Activated naive CD8-positive, alpha-beta T cell treated with anti-CD3 and anti-CD28 coated beads, Interleukin-2, amount 10 ng/mL, durations not matched to agents 7 days and 5 days (primary cell): ENCODE data around the gene PSMD1. TPM values are rescaled to one million over a fixed set of nuclear protein-coding genes. Genes with fewer than 3 reads are reported as not detected.

Experiments
- ATAC-seq: fragments of 150-1000 bp; cut with Tn5 transposase; one replicate; pipeline ENCODE4 v1.10.0; 2021; ENCODE audit warnings: low read depth, moderate library complexity
- POLR2A ChIA-PET: fragments of 350-600 bp; sonication (Branson Sonifier 250); formaldehyde crosslinking; loops from one replicate; lab custom pipeline; 2021; ENCODE audit warnings: antibody characterized with exemption; lab: Charles Lee
- DNase-seq: peaks from one replicate; pipeline ENCODE4 v3.0.0; 2021
- H3K27ac Mint-ChIP-seq: one replicate; pipeline ENCODE4 v1.8.0; 2022; ENCODE audit warnings: mild to moderate bottlenecking, mixed read lengths
- H3K27me3 Mint-ChIP-seq: one replicate; pipeline ENCODE4 v1.8.0; 2022; ENCODE audit warnings: mild to moderate bottlenecking, moderate library complexity, mixed read lengths
- H3K36me3 Mint-ChIP-seq: one replicate; pipeline ENCODE4 v1.8.0; 2021; ENCODE audit warnings: mild to moderate bottlenecking, mixed read lengths
- H3K4me1 Mint-ChIP-seq: one replicate; pipeline ENCODE4 v1.8.0; 2021; ENCODE audit warnings: mixed read lengths
- H3K4me3 Mint-ChIP-seq: one replicate; pipeline ENCODE4 v1.8.0; 2022; ENCODE audit warnings: mild to moderate bottlenecking, moderate library complexity, mixed read lengths
- H3K9me3 Mint-ChIP-seq: one replicate; pipeline ENCODE4 v1.8.0; 2021; ENCODE audit warnings: mixed read lengths
- total RNA-seq, 2 experiments: library from RNA; stranded (reverse); gene quantifications; one replicate each; pipeline ENCODE4 v1.2.3, GENCODE V29; 2021

PSMD1 gene
- total RNA-seq, 2 experiments from 2014 or later = 64.0 to 65.4 TPM

DNA sequence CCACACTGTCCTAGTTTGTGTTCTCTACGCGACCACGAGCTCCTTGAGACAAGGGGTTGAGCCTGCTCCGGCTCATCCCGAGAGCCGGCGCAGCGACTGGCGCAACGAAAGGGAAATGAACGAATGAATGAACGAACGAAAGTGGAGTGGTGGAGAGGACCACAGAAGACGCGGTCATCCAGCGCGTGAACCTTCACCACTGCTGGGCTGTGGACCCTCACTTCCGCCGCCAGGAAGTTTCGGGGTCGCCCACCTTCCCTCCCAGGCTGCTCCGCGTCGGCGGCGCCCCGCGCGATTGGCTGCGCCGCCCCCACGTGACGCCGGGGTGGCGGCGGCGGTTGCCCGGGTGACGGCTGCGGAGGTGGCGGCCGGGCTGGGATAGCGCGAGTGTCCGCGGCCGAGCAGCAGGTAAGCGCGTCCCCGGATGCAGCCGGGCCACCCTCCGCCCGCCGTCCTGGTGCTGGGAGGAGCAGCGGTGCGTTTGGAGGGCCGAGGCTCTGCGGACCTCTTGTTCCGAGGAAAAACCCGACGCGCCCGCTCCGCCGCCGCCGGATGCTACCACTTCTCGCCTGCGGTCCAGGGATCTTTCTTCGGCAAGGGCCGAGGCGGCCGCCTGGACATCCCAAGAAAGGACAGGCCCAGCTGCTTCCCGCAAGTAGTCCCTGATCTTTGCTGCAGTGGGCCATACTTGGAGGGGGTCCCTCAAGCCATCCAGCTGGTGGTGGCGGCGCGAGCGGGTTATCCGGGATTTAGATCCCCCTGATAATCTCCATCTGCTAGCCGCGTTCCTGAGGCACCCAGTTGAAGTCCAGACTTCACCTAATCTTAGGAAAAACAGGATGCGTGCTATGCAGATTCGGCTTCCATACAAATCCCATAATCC is 141.9 kb downstream of the PSMD1 start, which contains the start of gene ARMC9:
Gene ARMC9 (plus strand): TSS at position 341 of the 883 bp plus-strand sequence. CDS start 7,608 bp downstream, outside the sequence.
- DNase-seq = peak; percentile 87
- Mint-ChIP-seq H3K36me3 (no peaks in the 10 kb centered on the region), H3K27ac (peak within 1 kb of the TSS; percentile 48), H3K9me3 (no peaks in the 10 kb centered on the region), H3K4me3 (peak within 1 kb of the TSS; percentile 90), H3K27me3 (peaks cover 20% of the 10 kb centered on the region), H3K4me1 (peaks cover 10% of the 10 kb centered on the region)
- peak; percentile 91 for ATAC-seq
- POLR2A ChIA-PET = interaction anchor here (1.3 kb wide), 1 partner anchor 195 kb away, joined by 3 read pairs; no protein-coding TSS in a partner anchor

DNA sequence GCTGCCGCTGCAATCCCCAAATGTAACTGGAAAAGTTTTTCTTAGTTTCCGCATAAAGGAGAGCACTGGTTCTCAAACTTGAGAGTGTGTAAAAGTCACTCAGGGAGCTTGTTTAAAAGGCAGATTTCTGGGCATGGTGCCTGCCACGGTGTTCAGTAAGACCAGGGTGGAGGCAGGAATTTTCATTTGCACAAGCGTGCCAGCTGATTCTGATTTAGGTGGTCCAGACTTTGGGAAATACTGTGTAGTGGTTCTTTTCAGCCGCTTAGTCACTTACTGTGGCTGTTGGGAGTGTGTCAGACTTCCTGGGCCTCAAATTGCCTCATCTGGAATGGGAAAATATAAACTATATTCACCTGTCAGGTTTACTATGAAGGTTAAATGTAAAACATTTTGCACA is 142.6 kb downstream of the PSMD1 start:
- DNase-seq (no peak), ATAC-seq (no peak)
- POLR2A ChIA-PET = no interaction called here
- Mint-ChIP-seq H3K9me3 (no peaks in the 10 kb centered on the region), H3K4me3 (peak overlapping the region; percentile 82), H3K27ac (no peak overlapping the region), H3K27me3 (peaks cover 15% of the 10 kb centered on the region), H3K4me1 (peaks cover 10% of the 10 kb centered on the region), H3K36me3 (no peaks in the 10 kb centered on the region)

DNA sequence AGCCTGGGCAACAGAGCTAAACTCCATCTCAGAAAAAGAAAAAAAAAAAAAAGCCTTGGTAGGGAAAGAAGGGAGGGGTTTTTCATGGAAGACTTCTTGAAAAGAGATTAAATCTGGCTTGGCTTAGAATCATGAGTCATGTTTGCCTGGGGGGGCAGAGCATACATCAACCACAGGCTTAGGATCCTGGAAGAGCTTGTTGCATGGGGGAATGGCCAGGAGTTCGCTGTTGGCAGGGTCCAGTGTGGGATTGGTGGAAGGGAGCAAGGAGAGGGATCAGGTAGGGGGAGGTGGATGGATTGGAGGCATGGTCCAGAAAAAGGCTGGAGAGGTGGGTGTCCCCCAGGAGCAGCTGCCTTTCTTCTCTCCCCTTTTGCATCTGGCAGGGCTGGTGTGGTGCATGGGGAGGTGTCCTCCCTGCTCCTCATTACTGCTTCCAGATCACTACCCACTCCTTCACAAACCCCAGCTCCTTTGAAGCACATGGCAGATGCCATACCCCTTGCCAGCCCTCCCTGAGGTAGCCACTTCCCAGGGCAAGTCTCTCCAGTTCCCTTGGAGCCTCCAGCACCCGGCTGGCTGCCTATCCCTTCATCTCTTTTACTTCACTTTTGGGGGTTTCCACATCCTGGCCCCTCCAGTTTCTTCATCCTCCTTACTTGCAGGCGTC is 144.3 kb downstream of the PSMD1 start:
- ATAC-seq (no peak), DNase-seq (no peak)
- Mint-ChIP-seq H3K4me3 (no peak overlapping the region), H3K27me3 (peaks cover 11% of the 10 kb centered on the region), H3K4me1 (peaks cover 14% of the 10 kb centered on the region), H3K27ac (no peak overlapping the region), H3K9me3 (no peaks in the 10 kb centered on the region), H3K36me3 (no peaks in the 10 kb centered on the region)
- POLR2A ChIA-PET = no interaction called here

DNA sequence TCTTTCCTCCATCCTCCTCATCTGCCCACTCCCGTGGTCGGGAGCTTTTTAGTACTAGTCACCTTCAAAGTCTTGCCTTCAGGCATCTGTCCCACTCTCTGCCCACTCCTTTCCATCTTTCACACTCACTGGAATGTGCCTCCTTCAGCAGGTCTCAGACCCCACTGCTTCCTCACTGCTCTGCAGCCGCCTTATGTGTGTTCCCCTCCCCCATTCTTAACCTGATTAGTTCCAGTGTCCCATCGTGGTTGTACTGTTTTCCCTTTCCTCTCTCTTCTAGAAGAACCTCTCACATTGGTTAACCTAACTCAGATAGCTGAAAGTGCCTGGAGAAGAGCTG is 144.8 kb downstream of the PSMD1 start:
- Mint-ChIP-seq H3K4me1 (peaks cover 14% of the 10 kb centered on the region), H3K27me3 (peaks cover 11% of the 10 kb centered on the region), H3K4me3 (no peak overlapping the region), H3K9me3 (no peaks in the 10 kb centered on the region), H3K27ac (no peak overlapping the region), H3K36me3 (no peaks in the 10 kb centered on the region)
- no peak for DNase-seq
- ATAC-seq = no peak
- POLR2A ChIA-PET = no interaction called here

DNA sequence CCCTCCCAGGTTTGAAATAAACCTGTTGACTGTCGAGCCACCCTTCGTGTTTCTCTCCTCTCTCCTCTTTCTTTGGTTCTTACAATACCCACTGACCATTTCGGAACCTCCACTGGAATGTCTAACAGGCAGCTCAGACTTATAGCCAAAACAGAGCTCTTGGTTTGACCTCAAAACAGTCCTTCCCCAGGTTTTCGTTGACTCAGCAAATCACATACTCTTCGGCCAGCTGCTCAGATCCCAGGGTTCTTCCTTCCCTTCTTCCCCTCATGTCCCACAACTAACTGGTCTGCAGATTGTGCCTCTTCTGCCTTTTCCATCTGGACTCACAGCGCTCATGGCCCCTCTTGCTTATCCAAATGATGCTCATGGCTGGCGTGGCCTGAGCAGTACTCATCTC is 146.4 kb downstream of the PSMD1 start:
- ATAC-seq = no peak
- peaks cover 11% of the 10 kb centered on the region for H3K4me1 Mint-ChIP-seq
- DNase-seq = no peak
- POLR2A ChIA-PET = no interaction called here
- peaks cover 11% of the 10 kb centered on the region for H3K27me3 Mint-ChIP-seq
- no peaks in the 10 kb centered on the region for H3K36me3 Mint-ChIP-seq
- no peak overlapping the region for H3K4me3 Mint-ChIP-seq
- no peaks in the 10 kb centered on the region for H3K9me3 Mint-ChIP-seq
- H3K27ac Mint-ChIP-seq = no peak overlapping the region

DNA sequence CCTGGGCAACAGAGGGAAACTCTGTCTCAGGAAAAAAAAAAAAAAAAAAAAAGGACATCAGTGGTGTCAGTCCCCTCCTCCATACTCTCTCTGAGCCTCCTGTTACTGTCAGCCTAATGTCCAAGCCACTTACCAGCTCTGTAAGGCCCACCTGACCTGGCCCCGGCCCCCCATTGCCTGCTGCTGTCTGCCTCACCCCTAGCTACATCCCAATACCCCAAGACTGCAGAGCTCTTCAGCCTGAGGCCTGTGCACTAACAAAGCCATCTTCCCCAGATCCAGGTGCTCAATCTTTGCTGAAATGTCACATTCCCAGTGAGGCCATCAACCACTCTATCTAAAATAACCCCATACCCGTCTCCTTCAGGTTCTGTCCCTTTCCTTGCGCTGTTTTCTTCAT is 147.5 kb downstream of the PSMD1 start:
- Mint-ChIP-seq H3K27ac (no peak overlapping the region), H3K4me3 (no peak overlapping the region), H3K36me3 (no peaks in the 10 kb centered on the region), H3K27me3 (peaks cover 11% of the 10 kb centered on the region), H3K4me1 (peaks cover 10% of the 10 kb centered on the region), H3K9me3 (no peaks in the 10 kb centered on the region)
- DNase-seq (no peak), ATAC-seq (no peak)
- POLR2A ChIA-PET = no interaction called here

DNA sequence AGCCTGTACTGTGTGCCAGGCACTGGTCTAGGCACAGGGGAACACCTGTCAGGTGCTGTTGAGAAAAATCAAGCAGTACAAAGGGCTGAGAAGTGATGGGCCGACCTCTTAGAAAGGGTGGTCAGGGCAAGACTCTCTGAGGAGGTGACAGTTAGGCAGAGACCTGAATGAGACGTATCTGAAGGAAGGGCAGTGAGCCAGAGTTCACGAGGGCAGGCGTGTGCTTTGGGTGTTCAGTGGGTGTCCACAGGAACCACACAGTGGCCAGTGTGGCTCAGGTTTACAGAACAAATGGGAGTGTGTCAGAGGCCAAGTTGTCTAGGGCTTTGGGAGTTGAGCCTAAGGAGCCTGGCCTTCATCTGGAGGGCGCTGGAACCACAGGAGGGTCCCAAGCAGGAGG is 147.9 kb downstream of the PSMD1 start:
- peaks cover 10% of the 10 kb centered on the region for H3K27me3 Mint-ChIP-seq
- POLR2A ChIA-PET = no interaction called here
- no peak overlapping the region for H3K4me3 Mint-ChIP-seq
- ATAC-seq (no peak), DNase-seq (no peak)
- no peaks in the 10 kb centered on the region for H3K9me3 Mint-ChIP-seq
- no peak overlapping the region for H3K27ac Mint-ChIP-seq
- H3K4me1 Mint-ChIP-seq = peaks cover 10% of the 10 kb centered on the region
- H3K36me3 Mint-ChIP-seq = no peaks in the 10 kb centered on the region

DNA sequence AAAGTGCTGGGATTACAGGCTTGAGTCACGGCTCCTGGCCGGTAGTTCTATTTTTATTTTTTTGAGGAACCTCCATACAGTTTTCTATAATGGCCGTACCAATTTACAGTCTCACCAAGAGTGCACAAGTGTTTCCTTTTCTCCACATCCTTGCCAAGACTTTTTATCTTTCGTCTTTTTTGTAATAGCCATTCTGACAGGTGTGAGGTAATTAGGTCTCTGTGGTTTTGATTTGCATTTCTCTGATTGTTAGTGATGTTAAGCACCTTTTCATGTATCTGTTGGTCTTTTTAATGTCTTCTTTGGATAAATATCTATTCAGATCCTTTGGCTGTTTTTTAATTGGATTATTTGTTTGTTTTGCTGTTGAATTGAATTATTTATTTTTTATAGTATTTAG is 151.1 kb downstream of the PSMD1 start:
- ATAC-seq (no peak), DNase-seq (no peak)
- Mint-ChIP-seq H3K4me1 (peaks cover 7% of the 10 kb centered on the region), H3K27ac (no peak overlapping the region), H3K27me3 (no peaks in the 10 kb centered on the region), H3K4me3 (no peak overlapping the region), H3K9me3 (no peaks in the 10 kb centered on the region), H3K36me3 (no peaks in the 10 kb centered on the region)
- POLR2A ChIA-PET = no interaction called here

DNA sequence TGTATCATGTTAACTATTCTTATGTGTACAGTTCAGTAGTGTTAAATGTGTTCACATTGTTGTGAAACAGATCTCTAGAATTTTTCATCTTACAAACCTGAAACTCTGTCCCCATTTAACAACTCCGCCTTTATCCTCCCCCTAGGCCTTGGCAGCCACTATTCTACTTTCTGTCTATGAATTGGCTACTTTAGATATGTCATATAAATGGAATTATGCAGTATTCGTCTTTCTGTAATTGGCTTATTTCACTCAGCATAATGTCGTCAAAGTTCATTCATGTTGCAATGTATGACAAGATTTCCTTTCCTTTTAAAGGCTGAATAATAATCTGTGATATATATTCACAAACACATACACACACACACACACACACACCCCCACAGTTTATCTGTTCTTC is 154.1 kb downstream of the PSMD1 start:
- Mint-ChIP-seq H3K9me3 (no peaks in the 10 kb centered on the region), H3K4me1 (peaks cover 3% of the 10 kb centered on the region), H3K27me3 (no peaks in the 10 kb centered on the region), H3K4me3 (no peak overlapping the region), H3K36me3 (no peaks in the 10 kb centered on the region), H3K27ac (no peak overlapping the region)
- POLR2A ChIA-PET = no interaction called here
- ATAC-seq (no peak), DNase-seq (no peak)

DNA sequence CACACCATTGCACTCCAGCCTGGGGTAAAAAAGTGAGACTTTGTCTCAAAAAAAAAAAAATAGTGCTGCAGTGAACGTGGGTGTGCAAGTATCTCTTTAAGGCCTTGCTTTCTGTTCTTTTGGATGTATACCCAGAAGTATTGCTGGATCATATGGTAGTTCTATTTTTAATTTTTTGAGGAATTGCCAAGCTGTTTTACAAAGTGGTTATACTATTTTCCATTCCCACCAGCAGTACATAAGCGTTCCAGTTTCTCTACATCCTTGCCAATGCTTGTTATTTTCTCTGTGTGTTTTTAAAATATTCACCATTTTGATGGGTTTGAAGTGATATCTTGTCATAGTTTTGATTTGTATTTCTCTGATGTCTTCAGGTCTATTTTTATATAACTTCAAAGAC is 154.8 kb downstream of the PSMD1 start:
- Mint-ChIP-seq H3K27ac (no peak overlapping the region), H3K36me3 (no peaks in the 10 kb centered on the region), H3K4me1 (peaks cover 3% of the 10 kb centered on the region), H3K9me3 (no peaks in the 10 kb centered on the region), H3K27me3 (no peaks in the 10 kb centered on the region), H3K4me3 (no peak overlapping the region)
- POLR2A ChIA-PET = no interaction called here
- DNase-seq (no peak), ATAC-seq (no peak)

DNA sequence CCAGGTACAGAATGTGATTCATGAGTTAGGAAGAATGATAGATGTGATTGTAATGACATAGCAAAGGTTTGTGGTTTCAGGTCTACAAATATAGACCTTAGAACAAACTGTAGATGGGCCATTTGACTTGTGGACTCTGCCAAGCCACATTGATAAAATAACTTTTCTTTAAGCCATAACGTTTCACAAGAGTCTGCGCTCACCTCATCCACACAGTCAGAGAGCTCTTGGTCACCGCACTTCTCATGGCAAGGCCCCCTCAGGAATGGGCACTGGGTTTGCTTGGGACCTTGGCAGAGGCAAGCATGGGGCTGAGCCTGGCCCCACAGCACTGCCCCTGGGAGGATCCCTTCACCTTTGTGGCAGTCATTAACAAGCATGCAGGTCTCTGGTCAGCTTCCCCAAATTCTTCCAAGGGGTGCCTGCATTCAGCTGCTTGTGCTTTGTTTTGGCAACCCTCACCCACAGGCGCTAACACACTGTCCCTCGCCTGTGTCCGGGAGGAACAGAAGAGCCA is 155.7 kb downstream of the PSMD1 start:
- DNase-seq (no peak), ATAC-seq (no peak)
- Mint-ChIP-seq H3K4me1 (peaks cover 3% of the 10 kb centered on the region), H3K27me3 (no peaks in the 10 kb centered on the region), H3K9me3 (no peaks in the 10 kb centered on the region), H3K4me3 (no peak overlapping the region), H3K36me3 (no peaks in the 10 kb centered on the region), H3K27ac (no peak overlapping the region)
- POLR2A ChIA-PET = no interaction called here

DNA sequence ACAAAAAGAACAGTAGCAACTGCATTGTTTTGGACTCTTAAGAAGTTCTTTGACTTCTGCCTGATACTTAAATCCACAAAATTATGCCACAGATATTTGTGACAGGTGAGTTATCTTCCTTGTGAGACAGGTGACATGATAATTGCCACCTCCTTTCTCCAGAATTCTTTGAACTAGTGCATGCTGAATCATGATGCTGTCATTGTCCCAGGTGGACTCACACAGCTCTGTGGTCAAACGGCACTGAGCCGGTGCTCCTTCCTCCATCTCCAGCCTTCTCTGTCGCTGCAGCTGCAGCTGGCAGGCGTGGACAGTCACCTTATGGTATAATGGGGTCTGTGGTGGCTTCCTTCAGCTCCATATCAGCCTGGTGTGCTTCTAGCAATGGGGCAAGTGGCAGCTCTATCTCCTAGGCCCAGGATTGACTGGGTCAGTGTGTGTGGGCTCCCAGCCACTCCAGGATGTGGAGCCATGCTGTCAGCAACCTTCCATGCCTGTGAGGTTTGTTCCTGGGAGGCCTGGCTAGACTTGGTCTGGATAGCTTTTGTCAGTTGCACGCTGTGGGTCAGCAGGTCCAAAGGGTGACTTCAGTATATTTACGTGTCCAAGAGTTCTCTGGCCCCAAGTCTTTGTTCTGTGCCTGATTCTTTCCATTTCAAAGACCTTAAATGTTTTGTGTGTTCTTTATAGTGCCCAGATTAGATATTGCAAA is 157.4 kb downstream of the PSMD1 start:
- no peak overlapping the region for H3K27ac Mint-ChIP-seq
- no peaks in the 10 kb centered on the region for H3K9me3 Mint-ChIP-seq
- no peaks in the 10 kb centered on the region for H3K27me3 Mint-ChIP-seq
- H3K36me3 Mint-ChIP-seq = no peaks in the 10 kb centered on the region
- no peak overlapping the region for H3K4me3 Mint-ChIP-seq
- H3K4me1 Mint-ChIP-seq = peaks cover under 1% of the 10 kb centered on the region
- no peak for ATAC-seq
- POLR2A ChIA-PET = no interaction called here
- no peak for DNase-seq

DNA sequence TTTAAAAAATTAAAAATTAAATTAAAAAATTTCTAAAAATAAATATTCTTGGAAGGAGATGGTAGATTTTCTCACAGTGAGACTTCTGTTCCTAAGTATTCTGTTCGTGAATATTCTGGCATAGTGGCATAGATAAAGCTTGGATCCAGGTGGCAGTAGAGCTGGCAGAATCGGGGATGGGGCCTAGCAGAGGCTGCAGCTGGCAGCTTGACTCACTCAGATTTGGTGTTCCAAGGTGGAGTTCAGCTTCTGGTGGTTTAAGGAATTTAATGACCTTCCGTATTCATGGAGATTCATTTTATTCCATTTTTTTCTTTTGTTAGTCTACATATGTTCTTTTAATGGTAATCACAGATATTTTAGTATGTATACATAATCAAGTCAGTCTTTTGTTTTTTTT is 161.7 kb downstream of the PSMD1 start:
- Mint-ChIP-seq H3K27me3 (no peaks in the 10 kb centered on the region), H3K4me1 (peaks cover 4% of the 10 kb centered on the region), H3K4me3 (no peak overlapping the region), H3K36me3 (peaks cover 2% of the 10 kb centered on the region), H3K27ac (no peak overlapping the region), H3K9me3 (no peaks in the 10 kb centered on the region)
- DNase-seq (no peak), ATAC-seq (no peak)
- POLR2A ChIA-PET = no interaction called here
